ENCODE results near the gene CATSPER4.

The CATSPER4 gene

DNA sequence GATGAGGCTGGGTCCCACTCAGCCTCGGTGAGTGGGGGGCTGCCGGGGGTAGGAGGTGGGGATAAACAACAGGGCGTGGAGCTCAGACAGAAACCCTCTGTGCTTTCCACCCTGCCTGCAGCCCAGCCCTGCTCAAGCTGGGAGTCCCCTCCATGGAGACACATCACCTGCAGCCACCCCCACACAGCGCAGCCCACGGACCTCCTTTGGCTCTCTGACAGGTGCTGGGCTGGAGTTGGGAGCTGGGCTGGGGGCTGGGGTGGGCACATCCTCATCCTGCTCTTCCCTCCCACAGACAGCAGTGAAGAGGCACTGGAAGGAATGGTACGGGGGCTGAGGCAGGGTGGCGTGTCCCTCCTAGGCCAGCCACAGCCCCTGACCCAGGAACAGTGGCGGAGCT, 1.9 kb upstream of the CATSPER4 start:
- DNase-seq (ENCODE audit: insufficient read length, low spot score) (no peak), FAIRE-seq (no peak)
- TF ChIP-seq POLR2A (IDR thresholded peaks at IDR 0.05; ENCODE audit: low read depth, low read length): no peak
- no peak for TF ChIP-seq PAX5 (IDR thresholded peaks at IDR 0.05; ENCODE audit: insufficient read depth, low read length, severe bottlenecking)
- no peak for TF ChIP-seq POLR2AphosphoS5 (IDR thresholded peaks at IDR 0.05; ENCODE audit: low read depth, low read length)
- no peak for TF ChIP-seq POU2F2 (IDR thresholded peaks at IDR 0.05; ENCODE audit: low read depth, low read length)
- no peak for TF ChIP-seq SPI1 (IDR thresholded peaks at IDR 0.05; ENCODE audit: low read depth, low read length)
- TF ChIP-seq TAF1 (IDR thresholded peaks at IDR 0.05; ENCODE audit: low read depth, low read length): no peak

- FAIRE-seq (no peak), DNase-seq (ENCODE audit: insufficient read length, low spot score) (no peak)
- TF ChIP-seq POLR2AphosphoS5 (IDR thresholded peaks at IDR 0.05; ENCODE audit: low read depth, low read length) (no peak), PAX5 (IDR thresholded peaks at IDR 0.05; ENCODE audit: insufficient read depth, low read length, severe bottlenecking) (no peak), POU2F2 (IDR thresholded peaks at IDR 0.05; ENCODE audit: low read depth, low read length) (no peak), TAF1 (IDR thresholded peaks at IDR 0.05; ENCODE audit: low read depth, low read length) (no peak), POLR2A (IDR thresholded peaks at IDR 0.05; ENCODE audit: low read depth, low read length) (no peak), SPI1 (IDR thresholded peaks at IDR 0.05; ENCODE audit: low read depth, low read length) (no peak)
Observed at GRCh38 chr1:26189331-26189730, 1.1 kb upstream of the CATSPER4 start.

- DNase-seq (ENCODE audit: insufficient read length, low spot score) (no peak), FAIRE-seq (no peak)
- TF ChIP-seq PAX5 (IDR thresholded peaks at IDR 0.05; ENCODE audit: insufficient read depth, low read length, severe bottlenecking): no peak
- TF ChIP-seq POLR2AphosphoS5 (IDR thresholded peaks at IDR 0.05; ENCODE audit: low read depth, low read length): no peak
- TF ChIP-seq POU2F2 (IDR thresholded peaks at IDR 0.05; ENCODE audit: low read depth, low read length): no peak
- no peak for TF ChIP-seq POLR2A (IDR thresholded peaks at IDR 0.05; ENCODE audit: low read depth, low read length)
- no peak for TF ChIP-seq TAF1 (IDR thresholded peaks at IDR 0.05; ENCODE audit: low read depth, low read length)
- TF ChIP-seq SPI1 (IDR thresholded peaks at IDR 0.05; ENCODE audit: low read depth, low read length): no peak
Observed at GRCh38 chr1:26189751-26190275, 589 bp upstream of the CATSPER4 start.

- TF ChIP-seq SPI1 (IDR thresholded peaks at IDR 0.05; ENCODE audit: low read depth, low read length): no peak
- TF ChIP-seq TAF1 (IDR thresholded peaks at IDR 0.05; ENCODE audit: low read depth, low read length): no peak
- TF ChIP-seq PAX5 (IDR thresholded peaks at IDR 0.05; ENCODE audit: insufficient read depth, low read length, severe bottlenecking): no peak
- no peak for TF ChIP-seq POLR2AphosphoS5 (IDR thresholded peaks at IDR 0.05; ENCODE audit: low read depth, low read length)
- TF ChIP-seq POLR2A (IDR thresholded peaks at IDR 0.05; ENCODE audit: low read depth, low read length): no peak
- TF ChIP-seq POU2F2 (IDR thresholded peaks at IDR 0.05; ENCODE audit: low read depth, low read length): no peak
- no peak for FAIRE-seq
- no peak for DNase-seq (ENCODE audit: insufficient read length, low spot score)
Observed at GRCh38 chr1:26191739-26192138, 1.3 kb downstream of the CATSPER4 start.

DNA sequence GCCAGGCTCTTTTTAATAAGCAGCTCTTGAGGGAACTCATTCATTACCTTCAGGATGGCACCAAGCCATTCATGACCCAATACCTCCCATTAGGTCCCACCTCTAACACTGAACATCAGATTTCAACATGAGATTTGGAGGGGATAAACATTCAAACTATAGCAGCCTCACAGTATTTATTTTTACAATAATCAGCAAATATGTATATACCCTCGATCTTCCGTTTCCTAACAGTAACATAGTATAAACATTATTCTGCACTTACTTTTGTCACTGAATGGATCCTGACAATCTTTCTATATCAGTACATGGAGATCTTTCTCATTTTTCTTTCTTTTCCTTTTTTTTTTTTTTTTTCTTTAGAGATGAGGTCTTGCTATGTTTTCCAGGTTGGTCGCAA, 5.4 kb downstream of the CATSPER4 start:
- FAIRE-seq: no peak
- TF ChIP-seq POLR2A (IDR thresholded peaks at IDR 0.05; ENCODE audit: low read depth, low read length): no peak
- TF ChIP-seq TAF1 (IDR thresholded peaks at IDR 0.05; ENCODE audit: low read depth, low read length): no peak
- no peak for TF ChIP-seq POU2F2 (IDR thresholded peaks at IDR 0.05; ENCODE audit: low read depth, low read length)
- TF ChIP-seq SPI1 (IDR thresholded peaks at IDR 0.05; ENCODE audit: low read depth, low read length): no peak
- no peak for TF ChIP-seq POLR2AphosphoS5 (IDR thresholded peaks at IDR 0.05; ENCODE audit: low read depth, low read length)
- no peak for TF ChIP-seq PAX5 (IDR thresholded peaks at IDR 0.05; ENCODE audit: insufficient read depth, low read length, severe bottlenecking)
- DNase-seq (ENCODE audit: insufficient read length, low spot score): no peak

- DNase-seq (ENCODE audit: insufficient read length, low spot score): no peak
- TF ChIP-seq TAF1 (IDR thresholded peaks at IDR 0.05; ENCODE audit: low read depth, low read length) (no peak), POLR2A (IDR thresholded peaks at IDR 0.05; ENCODE audit: low read depth, low read length) (no peak), POLR2AphosphoS5 (IDR thresholded peaks at IDR 0.05; ENCODE audit: low read depth, low read length) (no peak), POU2F2 (IDR thresholded peaks at IDR 0.05; ENCODE audit: low read depth, low read length) (no peak), SPI1 (IDR thresholded peaks at IDR 0.05; ENCODE audit: low read depth, low read length) (no peak), PAX5 (IDR thresholded peaks at IDR 0.05; ENCODE audit: insufficient read depth, low read length, severe bottlenecking) (no peak)
- FAIRE-seq: no peak
Observed at GRCh38 chr1:26197301-26197700, 6.9 kb downstream of the CATSPER4 start.

GRCh38 chr1:26197813-26198212, 7.4 kb downstream of the CATSPER4 start:
- TF ChIP-seq POLR2A (IDR thresholded peaks at IDR 0.05; ENCODE audit: low read depth, low read length) (no peak), TAF1 (IDR thresholded peaks at IDR 0.05; ENCODE audit: low read depth, low read length) (no peak), PAX5 (IDR thresholded peaks at IDR 0.05; ENCODE audit: insufficient read depth, low read length, severe bottlenecking) (no peak), POU2F2 (IDR thresholded peaks at IDR 0.05; ENCODE audit: low read depth, low read length) (no peak), POLR2AphosphoS5 (IDR thresholded peaks at IDR 0.05; ENCODE audit: low read depth, low read length) (no peak), SPI1 (IDR thresholded peaks at IDR 0.05; ENCODE audit: low read depth, low read length) (no peak)

GRCh38 chr1:26200413-26200812, 10.0 kb downstream of the CATSPER4 start:
- TF ChIP-seq POLR2A (IDR thresholded peaks at IDR 0.05; ENCODE audit: low read depth, low read length): no peak
- no peak for TF ChIP-seq PAX5 (IDR thresholded peaks at IDR 0.05; ENCODE audit: insufficient read depth, low read length, severe bottlenecking)
- no peak for TF ChIP-seq TAF1 (IDR thresholded peaks at IDR 0.05; ENCODE audit: low read depth, low read length)
- no peak for TF ChIP-seq SPI1 (IDR thresholded peaks at IDR 0.05; ENCODE audit: low read depth, low read length)
- no peak for TF ChIP-seq POU2F2 (IDR thresholded peaks at IDR 0.05; ENCODE audit: low read depth, low read length)
- no peak for TF ChIP-seq POLR2AphosphoS5 (IDR thresholded peaks at IDR 0.05; ENCODE audit: low read depth, low read length)
- FAIRE-seq: no peak
- no peak for DNase-seq (ENCODE audit: insufficient read length, low spot score)

More at GRCh38 chr1:26197813-26198212, 7.4 kb downstream of the CATSPER4 start:
- FAIRE-seq: no peak
- DNase-seq (ENCODE audit: insufficient read length, low spot score): no peak

DNA sequence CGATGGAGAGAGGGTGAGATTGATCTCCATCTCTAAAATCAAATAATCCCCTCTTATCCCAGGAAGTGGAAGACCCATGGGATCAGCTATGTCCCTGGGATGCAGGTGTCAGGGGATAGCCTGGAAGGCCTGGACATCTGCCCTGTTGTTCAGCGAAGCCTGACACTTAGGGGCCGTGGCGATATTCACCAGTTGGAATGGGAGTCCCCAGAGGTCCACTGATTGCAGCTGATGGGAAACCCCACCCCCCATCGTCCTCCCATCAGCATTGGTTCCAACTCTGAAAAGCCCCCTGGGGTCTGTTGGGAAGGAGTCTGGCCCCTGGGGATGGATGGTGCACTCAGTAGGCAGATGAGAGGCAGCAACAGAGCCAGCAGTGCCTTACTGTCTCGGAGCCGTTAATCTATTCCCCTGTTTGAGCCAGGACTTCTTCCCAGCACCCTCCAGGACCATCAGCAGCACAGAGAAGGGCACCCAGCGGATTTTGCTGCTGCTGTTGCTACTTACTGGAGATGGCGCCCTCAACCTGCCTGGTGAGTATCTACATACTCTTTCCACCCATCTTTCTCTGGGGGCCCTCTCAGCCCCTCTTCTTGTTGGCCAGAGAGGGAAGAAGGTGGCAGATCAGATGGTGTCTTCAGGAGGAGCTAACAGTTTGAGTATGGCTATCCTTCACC, 13.4 kb downstream of the CATSPER4 start:
- TF ChIP-seq POLR2AphosphoS5 (IDR thresholded peaks at IDR 0.05; ENCODE audit: low read depth, low read length) (no peak), TAF1 (IDR thresholded peaks at IDR 0.05; ENCODE audit: low read depth, low read length) (no peak), SPI1 (IDR thresholded peaks at IDR 0.05; ENCODE audit: low read depth, low read length) (no peak), PAX5 (IDR thresholded peaks at IDR 0.05; ENCODE audit: insufficient read depth, low read length, severe bottlenecking) (no peak), POLR2A (IDR thresholded peaks at IDR 0.05; ENCODE audit: low read depth, low read length) (no peak), POU2F2 (IDR thresholded peaks at IDR 0.05; ENCODE audit: low read depth, low read length) (no peak)

More for the DNA sequence above, 13.4 kb downstream of the CATSPER4 start:
- no peak for FAIRE-seq
- DNase-seq (ENCODE audit: insufficient read length, low spot score): no peak
